ENCODE results near the gene PLSCR3.

Gene PLSCR3

GRCh38 chr17:7405350-7406234 lies 11.3 kb upstream of the PLSCR3 start:
- DNase-seq (ENCODE audit: low spot score) = no peak

- DNase-seq (ENCODE audit: low spot score) = no peak
Measured at GRCh38 chr17:7404737-7405349, 10.5 kb upstream of the PLSCR3 start.

- peak; percentile 92 for DNase-seq (ENCODE audit: low spot score)
Measured at GRCh38 chr17:7403977-7404736, 9.8 kb upstream of the PLSCR3 start, which contains the start of gene TMEM256. TSS of gene TMEM256 (minus strand) at chr17:7404097. CDS start at chr17:7404084, 13 bp downstream.

- no peak for DNase-seq (ENCODE audit: low spot score)
Measured at GRCh38 chr17:7403727-7403976, 9.3 kb upstream of the PLSCR3 start.

GRCh38 chr17:7403043-7403726 lies 8.9 kb upstream of the PLSCR3 start:
- DNase-seq (ENCODE audit: low spot score) = no peak

GRCh38 chr17:7398612-7399011 lies 4.3 kb upstream of the PLSCR3 start:
- no peak for DNase-seq (ENCODE audit: low spot score)

- no peak for DNase-seq (ENCODE audit: low spot score)
Measured at GRCh38 chr17:7396147-7396546, 1.8 kb upstream of the PLSCR3 start.

GRCh38 chr17:7393613-7394451 lies 493 bp downstream of the PLSCR3 start:
- DNase-seq (ENCODE audit: low spot score) = peak; percentile 40

- DNase-seq (ENCODE audit: low spot score) = no peak
Measured at GRCh38 chr17:7392696-7393612, 1.4 kb downstream of the PLSCR3 start.

- DNase-seq (ENCODE audit: low spot score) = no peak
Measured at GRCh38 chr17:7391307-7391706, 3.0 kb downstream of the PLSCR3 start.

- DNase-seq (ENCODE audit: low spot score) = no peak
Measured at GRCh38 chr17:7389924-7390910, 4.1 kb downstream of the PLSCR3 start.

GRCh38 chr17:7388856-7389255 lies 5.5 kb downstream of the PLSCR3 start:
- no peak for DNase-seq (ENCODE audit: low spot score)

- DNase-seq (ENCODE audit: low spot score) = no peak
Measured at GRCh38 chr17:7384489-7385081, 9.7 kb downstream of the PLSCR3 start.

GRCh38 chr17:7383742-7384488 lies 10.4 kb downstream of the PLSCR3 start:
- DNase-seq (ENCODE audit: low spot score) = no peak

- DNase-seq (ENCODE audit: low spot score) = no peak
Measured at GRCh38 chr17:7383371-7383741, 11.0 kb downstream of the PLSCR3 start.

- DNase-seq (ENCODE audit: low spot score) = no peak
Measured at GRCh38 chr17:7382901-7383300, 11.4 kb downstream of the PLSCR3 start.

GRCh38 chr17:7380855-7381683 lies 13.3 kb downstream of the PLSCR3 start, which contains the start of gene TNK1:
TSS of gene TNK1 (plus strand) at chr17:7381089. CDS start at chr17:7382927, 1,838 bp downstream.
- peak; percentile 66 for DNase-seq (ENCODE audit: low spot score)

Data from HuH-7 (cell line).